Neural cell (in vitro differentiated cells): ENCODE data around the gene RMP24.

Experiments used
- EP300 ChIP-seq: fragments of 450-650 bp; conservative IDR thresholded peaks from 2 replicates; pipeline ENCODE4 v1.6.1; 2014; ENCODE audit warnings: antibody characterized with exemption, mild to moderate bottlenecking, moderate library complexity; ENCODE audit not compliant: poor library complexity, severe bottlenecking
- EZH2 ChIP-seq: fragments of 200-600, 300-800 bp; shearing (Covaris generic), sonication (generic); IDR thresholded peaks from 2 replicates; pipeline ENCODE4 v1.6.1; 2014; ENCODE audit warnings: antibody characterized with exemption, low read length, borderline replicate concordance, mild to moderate bottlenecking; ENCODE audit not compliant: insufficient read depth, poor library complexity, severe bottlenecking
- POLR2AphosphoS5 ChIP-seq: IDR thresholded peaks from 2 replicates; pipeline ENCODE4 v1.6.1; 2012
- RAD21 ChIP-seq: fragments of 450-650 bp; conservative IDR thresholded peaks from 2 replicates; pipeline ENCODE4 v1.6.1; 2014; ENCODE audit warnings: antibody characterized with exemption, mild to moderate bottlenecking, moderate library complexity
- SMC3 ChIP-seq: fragments of 450-650 bp; conservative IDR thresholded peaks from 2 replicates; pipeline ENCODE4 v1.6.1; 2014; ENCODE audit warnings: antibody characterized with exemption, mild to moderate bottlenecking, moderate library complexity; ENCODE audit not compliant: poor library complexity
- TAF1 ChIP-seq: IDR thresholded peaks from 2 replicates; pipeline ENCODE4 v1.6.1; 2012; ENCODE audit warnings: low read depth
- TF ChIP-seq, protein P1 (sequence below): fragments of 450-650 bp; IDR thresholded peaks from 2 replicates; pipeline ENCODE4 v1.5.1; 2014; ENCODE audit warnings: antibody characterized with exemption, mild to moderate bottlenecking, moderate library complexity; ENCODE audit not compliant: poor library complexity, severe bottlenecking
- TF ChIP-seq, protein P2 (sequence below): IDR thresholded peaks from 2 replicates; pipeline ENCODE4 v1.6.1; 2012; ENCODE audit warnings: borderline replicate concordance

DNA sequence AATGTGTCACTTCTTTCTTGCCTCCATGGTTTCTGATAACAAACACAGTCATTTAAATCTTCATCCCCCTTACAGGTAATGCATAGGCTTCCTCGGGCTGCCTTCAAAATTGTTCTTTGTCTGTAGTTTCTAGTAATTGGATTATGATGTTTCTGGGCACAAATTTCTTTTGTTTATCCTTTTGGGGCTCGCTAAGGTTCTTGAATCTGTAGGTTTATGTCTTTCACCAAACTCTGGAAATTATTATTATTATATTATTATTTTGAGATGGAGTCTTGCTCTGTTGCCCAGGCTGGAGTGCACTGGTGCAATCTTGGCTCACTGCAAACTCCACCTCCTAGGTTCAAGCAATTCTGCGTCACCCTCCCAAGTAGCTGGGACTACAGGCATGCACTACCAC, 16.3 kb upstream of the RMP24 start:
- TF ChIP-seq, protein P1, sequence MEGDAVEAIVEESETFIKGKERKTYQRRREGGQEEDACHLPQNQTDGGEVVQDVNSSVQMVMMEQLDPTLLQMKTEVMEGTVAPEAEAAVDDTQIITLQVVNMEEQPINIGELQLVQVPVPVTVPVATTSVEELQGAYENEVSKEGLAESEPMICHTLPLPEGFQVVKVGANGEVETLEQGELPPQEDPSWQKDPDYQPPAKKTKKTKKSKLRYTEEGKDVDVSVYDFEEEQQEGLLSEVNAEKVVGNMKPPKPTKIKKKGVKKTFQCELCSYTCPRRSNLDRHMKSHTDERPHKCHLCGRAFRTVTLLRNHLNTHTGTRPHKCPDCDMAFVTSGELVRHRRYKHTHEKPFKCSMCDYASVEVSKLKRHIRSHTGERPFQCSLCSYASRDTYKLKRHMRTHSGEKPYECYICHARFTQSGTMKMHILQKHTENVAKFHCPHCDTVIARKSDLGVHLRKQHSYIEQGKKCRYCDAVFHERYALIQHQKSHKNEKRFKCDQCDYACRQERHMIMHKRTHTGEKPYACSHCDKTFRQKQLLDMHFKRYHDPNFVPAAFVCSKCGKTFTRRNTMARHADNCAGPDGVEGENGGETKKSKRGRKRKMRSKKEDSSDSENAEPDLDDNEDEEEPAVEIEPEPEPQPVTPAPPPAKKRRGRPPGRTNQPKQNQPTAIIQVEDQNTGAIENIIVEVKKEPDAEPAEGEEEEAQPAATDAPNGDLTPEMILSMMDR, result no peak
- TF ChIP-seq EP300 (no peak), TAF1 (no peak), POLR2AphosphoS5 (no peak), RAD21 (no peak), EZH2 (no peak), SMC3 (no peak)
- TF ChIP-seq, protein P2, sequence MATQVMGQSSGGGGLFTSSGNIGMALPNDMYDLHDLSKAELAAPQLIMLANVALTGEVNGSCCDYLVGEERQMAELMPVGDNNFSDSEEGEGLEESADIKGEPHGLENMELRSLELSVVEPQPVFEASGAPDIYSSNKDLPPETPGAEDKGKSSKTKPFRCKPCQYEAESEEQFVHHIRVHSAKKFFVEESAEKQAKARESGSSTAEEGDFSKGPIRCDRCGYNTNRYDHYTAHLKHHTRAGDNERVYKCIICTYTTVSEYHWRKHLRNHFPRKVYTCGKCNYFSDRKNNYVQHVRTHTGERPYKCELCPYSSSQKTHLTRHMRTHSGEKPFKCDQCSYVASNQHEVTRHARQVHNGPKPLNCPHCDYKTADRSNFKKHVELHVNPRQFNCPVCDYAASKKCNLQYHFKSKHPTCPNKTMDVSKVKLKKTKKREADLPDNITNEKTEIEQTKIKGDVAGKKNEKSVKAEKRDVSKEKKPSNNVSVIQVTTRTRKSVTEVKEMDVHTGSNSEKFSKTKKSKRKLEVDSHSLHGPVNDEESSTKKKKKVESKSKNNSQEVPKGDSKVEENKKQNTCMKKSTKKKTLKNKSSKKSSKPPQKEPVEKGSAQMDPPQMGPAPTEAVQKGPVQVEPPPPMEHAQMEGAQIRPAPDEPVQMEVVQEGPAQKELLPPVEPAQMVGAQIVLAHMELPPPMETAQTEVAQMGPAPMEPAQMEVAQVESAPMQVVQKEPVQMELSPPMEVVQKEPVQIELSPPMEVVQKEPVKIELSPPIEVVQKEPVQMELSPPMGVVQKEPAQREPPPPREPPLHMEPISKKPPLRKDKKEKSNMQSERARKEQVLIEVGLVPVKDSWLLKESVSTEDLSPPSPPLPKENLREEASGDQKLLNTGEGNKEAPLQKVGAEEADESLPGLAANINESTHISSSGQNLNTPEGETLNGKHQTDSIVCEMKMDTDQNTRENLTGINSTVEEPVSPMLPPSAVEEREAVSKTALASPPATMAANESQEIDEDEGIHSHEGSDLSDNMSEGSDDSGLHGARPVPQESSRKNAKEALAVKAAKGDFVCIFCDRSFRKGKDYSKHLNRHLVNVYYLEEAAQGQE, result no peak
